ENCODE data around the gene TRIM7. TPM values are rescaled to one million over a fixed set of nuclear protein-coding genes. Genes with fewer than 3 reads are reported as not detected.

Gene TRIM7
- polyA plus RNA-seq, 1 donor (not counting 4 experiments of a cell fraction or from before 2014, with no cell fraction given): 27.6 TPM

- no peak overlapping the region for H2AFZ ChIP-seq (ENCODE audit: control insufficient read depth, low read length)
- FAIRE-seq (no peak), DNase-seq (ENCODE audit: low read depth, low spot score) (no peak)
- no peak for TF ChIP-seq CTCF (optimal IDR thresholded peaks at IDR 0.05 in 1 of 3, IDR thresholded peaks at IDR 0.05 in 1 of 3, conservative IDR thresholded peaks at IDR 0.05 in 1 of 3; ENCODE audit: extremely low read depth in 1 of 3, insufficient read depth in 2 of 3, low read length in 3 of 3)
- TF ChIP-seq EZH2 (IDR thresholded peaks at IDR 0.05; ENCODE audit: low read length): no peak
- H3K4me1 ChIP-seq (ENCODE audit: control insufficient read depth, extremely low read depth, insufficient read depth, low read length): peaks cover 10% of the 10 kb centered on the region
- H3K9me1 ChIP-seq (ENCODE audit: control insufficient read depth, extremely low read depth, insufficient read depth, low read length): no peaks in the 10 kb centered on the region
- H3K36me3 ChIP-seq (ENCODE audit: control insufficient read depth in 2 of 2, extremely low read depth in 1 of 2, insufficient read depth in 2 of 2, low read length in 2 of 2): peaks cover 12 to 25% of the 10 kb centered on the region in 2 experiments
- no peaks in the 10 kb centered on the region for H4K20me1 ChIP-seq (ENCODE audit: control insufficient read depth, extremely low read depth, insufficient read depth, low read length)
- H3K27ac ChIP-seq (ENCODE audit: control insufficient read depth, insufficient read depth, low read length): no peak overlapping the region
- no peaks in the 10 kb centered on the region for H3K27me3 ChIP-seq (ENCODE audit: control insufficient read depth, extremely low read depth, insufficient read depth, low read length)
- dilution Hi-C loops (cut with MboI; ENCODE audit: extremely low pct_ligation_motif_present, low sequenced_read_pairs): no loop called here
- H3K9ac ChIP-seq (ENCODE audit: control insufficient read depth, extremely low read depth, insufficient read depth, low read length): no peak overlapping the region
- peaks cover 2% of the 10 kb centered on the region for H3K79me2 ChIP-seq (ENCODE audit: control insufficient read depth, insufficient read depth, low read length)
- H3K4me2 ChIP-seq (ENCODE audit: control insufficient read depth, extremely low read depth, insufficient read depth, low read depth, low read length): no peak overlapping the region
- no peak overlapping the region for H3K4me3 ChIP-seq (ENCODE audit: control insufficient read depth in 2 of 3, extremely low read depth in 1 of 3, insufficient read depth in 2 of 3, low read depth in 1 of 3, low read length in 3 of 3)
- H3K9me3 ChIP-seq (ENCODE audit: control insufficient read depth, low read depth, low read length): no peaks in the 10 kb centered on the region
These were observed 6.0 kb downstream of the TRIM7 start for GRCh38 chr5:181198905-181199519.

- no peaks in the 10 kb centered on the region for H4K20me1 ChIP-seq (ENCODE audit: control insufficient read depth, extremely low read depth, insufficient read depth, low read length)
- H3K9ac ChIP-seq (ENCODE audit: control insufficient read depth, extremely low read depth, insufficient read depth, low read length): no peak overlapping the region
- no peak overlapping the region for H3K4me2 ChIP-seq (ENCODE audit: control insufficient read depth, extremely low read depth, insufficient read depth, low read depth, low read length)
- DNase-seq (ENCODE audit: low read depth, low spot score): no peak
- no peak overlapping the region for H3K4me3 ChIP-seq (ENCODE audit: control insufficient read depth in 2 of 3, extremely low read depth in 1 of 3, insufficient read depth in 2 of 3, low read depth in 1 of 3, low read length in 3 of 3)
- TF ChIP-seq EZH2 (IDR thresholded peaks at IDR 0.05; ENCODE audit: low read length): no peak
- TF ChIP-seq CTCF (optimal IDR thresholded peaks at IDR 0.05 in 1 of 3, IDR thresholded peaks at IDR 0.05 in 1 of 3, conservative IDR thresholded peaks at IDR 0.05 in 1 of 3; ENCODE audit: extremely low read depth in 1 of 3, insufficient read depth in 2 of 3, low read length in 3 of 3): no peak
- no peak overlapping the region for H2AFZ ChIP-seq (ENCODE audit: control insufficient read depth, low read length)
- dilution Hi-C loops (cut with MboI; ENCODE audit: extremely low pct_ligation_motif_present, low sequenced_read_pairs): no loop called here
- peaks cover 5% of the 10 kb centered on the region for H3K4me1 ChIP-seq (ENCODE audit: control insufficient read depth, extremely low read depth, insufficient read depth, low read length)
- H3K27ac ChIP-seq (ENCODE audit: control insufficient read depth, insufficient read depth, low read length): no peak overlapping the region
- H3K9me1 ChIP-seq (ENCODE audit: control insufficient read depth, extremely low read depth, insufficient read depth, low read length): no peaks in the 10 kb centered on the region
- no peaks in the 10 kb centered on the region for H3K27me3 ChIP-seq (ENCODE audit: control insufficient read depth, extremely low read depth, insufficient read depth, low read length)
- FAIRE-seq: no peak
- no peaks in the 10 kb centered on the region for H3K9me3 ChIP-seq (ENCODE audit: control insufficient read depth, low read depth, low read length)
- peaks cover 12 to 25% of the 10 kb centered on the region in 2 experiments for H3K36me3 ChIP-seq (ENCODE audit: control insufficient read depth in 2 of 2, extremely low read depth in 1 of 2, insufficient read depth in 2 of 2, low read length in 2 of 2)
- no peaks in the 10 kb centered on the region for H3K79me2 ChIP-seq (ENCODE audit: control insufficient read depth, insufficient read depth, low read length)
These were observed 6.8 kb downstream of the TRIM7 start for GRCh38 chr5:181198106-181198685.

All from keratinocyte (primary cell).